Melanocyte of skin (primary cell): ENCODE results near the gene ZNF256. TPM values are rescaled to one million over a fixed set of nuclear protein-coding genes. Genes with fewer than 3 reads are reported as not detected.

ENCODE experiments used
- total RNA-seq, 2 donors: library from RNA; depleted of rRNA; stranded (reverse); fragments of >200 nt; gene quantifications; 2 replicates each; pipeline ENCODE4 v1.2.3, GENCODE V29; 2012

The ZNF256 gene
- total RNA-seq, result 1 to 10 TPM; 3.4 to 7.0 TPM

GRCh38 chr19:57947419-57948134, at the start of gene ZNF256:
TSS of gene ZNF256 (minus strand) at chr19:57947706. CDS start at chr19:57947474, 232 bp downstream.

GRCh38 chr19:57974434-57974833, 26.9 kb upstream of the ZNF256 start, which contains the start of gene C19orf18:
TSS of gene C19orf18 (minus strand) at chr19:57974534. CDS start at chr19:57974432, 102 bp downstream.

GRCh38 chr19:57934820-57935665, 12.5 kb downstream of the ZNF256 start, which contains the start of gene ZNF418:
TSS of gene ZNF418 (minus strand) at chr19:57935402. CDS start at chr19:57933822, 1,580 bp downstream.

GRCh38 chr19:57916168-57916995, 31.1 kb downstream of the ZNF256 start, which contains the start of gene ZNF417:
TSS of gene ZNF417 (minus strand) at chr19:57916592. CDS start at chr19:57916411, 181 bp downstream.

Other genes with a start within 250 kb of the ZNF256 start
- 1 to 10 TPM; 2.7 to 5.9 TPM for gene ZNF154, start 238.5 kb downstream of the ZNF256 start, total RNA-seq
- gene ZNF671, start 220.1 kb downstream of the ZNF256 start, total RNA-seq, result 10 to 100 TPM in 1 of 2 donors, 1 to 10 TPM in 1; 9.7 to 12.0 TPM
- gene ZNF776, start 200.9 kb downstream of the ZNF256 start, total RNA-seq, result 10 to 100 TPM; 14.7 to 15.5 TPM
- gene ZNF586, start 178.0 kb downstream of the ZNF256 start, total RNA-seq, result 10 to 100 TPM in 1 of 2 donors, 1 to 10 TPM in 1; 9.6 to 12.0 TPM
- gene ZNF552, start 132.8 kb downstream of the ZNF256 start, total RNA-seq, result 1 to 10 TPM; 5.0 to 8.3 TPM
- gene ZNF587B, start 117.4 kb downstream of the ZNF256 start, total RNA-seq, result 10 to 100 TPM; 13.4 to 34.0 TPM
- gene ZNF587, start 97.8 kb downstream of the ZNF256 start, total RNA-seq, result 10 to 100 TPM; 21.0 to 29.0 TPM
- gene ZNF814, start 58.7 kb downstream of the ZNF256 start, total RNA-seq, result 10 to 100 TPM in 1 of 2 donors, 1 to 10 TPM in 1; 9.6 to 12.7 TPM
- gene ZNF417, start 31.1 kb downstream of the ZNF256 start, total RNA-seq, result 1 to 10 TPM; 8.6 to 9.7 TPM
- gene ZNF418, start 12.3 kb downstream of the ZNF256 start, total RNA-seq, result 1 to 10 TPM; 3.1 to 6.3 TPM
- gene C19orf18, start 26.8 kb upstream of the ZNF256 start, total RNA-seq, result under 1 TPM in 1 of 2 donors, not detected in 1; 0.34 TPM
- gene ZNF606, start 55.1 kb upstream of the ZNF256 start, total RNA-seq, result 10 to 100 TPM in 1 of 2 donors, 1 to 10 TPM in 1; 7.7 to 16.5 TPM
- gene ZSCAN1, start 86.3 kb upstream of the ZNF256 start, total RNA-seq, result not detected
- gene ZNF135, start 111.6 kb upstream of the ZNF256 start, total RNA-seq, result 1 to 10 TPM; 2.7 to 3.4 TPM
- 10 to 100 TPM; 16.0 to 22.7 TPM for gene ZSCAN18, start 150.5 kb upstream of the ZNF256 start, total RNA-seq
- gene ZNF329, start 203.1 kb upstream of the ZNF256 start, total RNA-seq, result 1 to 10 TPM; 8.0 to 8.3 TPM
- 10 to 100 TPM; 21.7 to 26.0 TPM for gene ZNF274, start 235.4 kb upstream of the ZNF256 start, total RNA-seq